OCI-LY1 (cell line): ENCODE measurements around the gene BUD23.

Source experiments
- CTCF ChIP-seq: fragments of 200-600 bp; sonication (generic), shearing (Covaris generic); IDR thresholded peaks from 2 replicates; pipeline ENCODE4 v1.5.1; 2017; ENCODE audit warnings: mild to moderate bottlenecking, antibody characterized with exemption, low read length, moderate library complexity, mixed read lengths
- EZH2 ChIP-seq: fragments of 200-600 bp; sonication (generic), shearing (Covaris generic); IDR thresholded peaks from 2 replicates; pipeline ENCODE4 v1.8.0; 2017; ENCODE audit warnings: borderline replicate concordance, mixed run types, mild to moderate bottlenecking, antibody characterized with exemption, low read length, moderate library complexity, mixed read lengths

DNA sequence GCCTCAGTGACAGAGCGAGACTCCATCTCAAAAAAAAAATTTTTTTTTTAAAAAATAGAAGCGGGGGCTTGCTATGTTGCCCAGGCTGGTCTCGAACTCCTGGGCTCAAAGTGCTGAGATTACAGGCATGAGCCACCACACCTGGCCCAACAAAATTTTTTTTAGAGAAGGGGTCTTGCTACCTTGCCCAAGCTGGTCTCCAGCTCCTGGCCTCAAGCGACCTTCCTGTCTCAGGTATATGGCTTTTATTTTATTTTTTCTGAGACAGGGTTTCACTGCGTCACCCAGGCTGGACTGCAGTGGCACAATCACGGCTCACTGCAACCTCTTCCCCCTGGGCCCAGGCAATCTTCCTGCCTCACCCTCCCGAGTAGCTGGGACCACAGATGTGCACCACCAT, 56.8 kb downstream of the BUD23 start:
- TF ChIP-seq CTCF (no peak), EZH2 (no peak)
